ENCODE results near the gene GPR107. TPM values are rescaled to one million over a fixed set of nuclear protein-coding genes. Genes with fewer than 3 reads are reported as not detected.
A peak's percentile ranks its signal among the peaks of the same experiment; 100 is the strongest.

GPR107 gene
- total and polyA plus RNA-seq, 3 donors from 2014 or later = 41.1 to 53.4 (median 49.1) TPM

DNA sequence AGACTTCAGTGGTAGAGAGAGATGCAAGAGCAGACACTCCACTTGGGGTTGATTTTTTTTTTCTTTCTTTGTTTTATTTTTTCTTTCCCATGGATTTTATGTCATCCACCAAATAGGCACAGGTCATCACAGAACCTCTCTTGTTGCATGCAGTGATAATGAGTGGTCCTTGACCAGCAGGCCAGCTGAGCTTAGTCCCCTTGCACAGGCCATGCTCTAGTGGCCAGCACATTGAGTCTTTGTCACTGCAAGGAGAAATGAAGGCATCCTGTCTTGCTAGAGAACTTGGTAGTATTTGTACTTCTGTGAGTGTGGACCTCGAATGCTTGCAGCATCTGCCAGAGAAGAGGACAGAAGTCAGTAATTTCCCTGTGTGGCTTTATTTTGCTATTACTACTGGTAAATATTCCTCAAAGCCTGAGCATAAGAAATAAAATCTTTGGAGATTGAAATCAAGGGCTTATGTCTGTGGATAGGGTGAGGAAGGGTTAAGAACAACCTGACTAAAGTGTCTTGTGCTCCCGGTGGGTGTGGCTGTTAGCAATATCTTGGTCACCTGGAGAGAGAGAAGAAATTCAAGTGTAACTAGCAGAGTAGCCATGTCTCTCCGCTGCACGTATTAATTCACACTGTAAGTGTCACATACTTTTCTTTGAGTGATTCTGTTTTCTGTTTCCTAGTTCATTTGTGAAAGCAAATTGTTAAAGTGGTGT lies 73.2 kb downstream of the GPR107 start:
- DNase-seq = no peak
- intact Hi-C loops (cut with DNase I; ENCODE audit: low total_unique reads) = no loop called here
- no peaks in the 10 kb centered on the region for H3K36me3 ChIP-seq (ENCODE audit: low read depth, missing control alignments)
- no peaks in the 10 kb centered on the region for H3K9me3 ChIP-seq
- 80 to 88% methylated on average over 4 of the region's 4 CpGs for WGBS, 2 donors
- TF ChIP-seq POLR2A (IDR thresholded peaks at IDR 0.05) = no peak
- TF ChIP-seq, protein P1, sequence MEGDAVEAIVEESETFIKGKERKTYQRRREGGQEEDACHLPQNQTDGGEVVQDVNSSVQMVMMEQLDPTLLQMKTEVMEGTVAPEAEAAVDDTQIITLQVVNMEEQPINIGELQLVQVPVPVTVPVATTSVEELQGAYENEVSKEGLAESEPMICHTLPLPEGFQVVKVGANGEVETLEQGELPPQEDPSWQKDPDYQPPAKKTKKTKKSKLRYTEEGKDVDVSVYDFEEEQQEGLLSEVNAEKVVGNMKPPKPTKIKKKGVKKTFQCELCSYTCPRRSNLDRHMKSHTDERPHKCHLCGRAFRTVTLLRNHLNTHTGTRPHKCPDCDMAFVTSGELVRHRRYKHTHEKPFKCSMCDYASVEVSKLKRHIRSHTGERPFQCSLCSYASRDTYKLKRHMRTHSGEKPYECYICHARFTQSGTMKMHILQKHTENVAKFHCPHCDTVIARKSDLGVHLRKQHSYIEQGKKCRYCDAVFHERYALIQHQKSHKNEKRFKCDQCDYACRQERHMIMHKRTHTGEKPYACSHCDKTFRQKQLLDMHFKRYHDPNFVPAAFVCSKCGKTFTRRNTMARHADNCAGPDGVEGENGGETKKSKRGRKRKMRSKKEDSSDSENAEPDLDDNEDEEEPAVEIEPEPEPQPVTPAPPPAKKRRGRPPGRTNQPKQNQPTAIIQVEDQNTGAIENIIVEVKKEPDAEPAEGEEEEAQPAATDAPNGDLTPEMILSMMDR (IDR thresholded peaks at IDR 0.05) = no peak
- no peak overlapping the region for H3K27ac ChIP-seq
- no peaks in the 10 kb centered on the region for H3K4me1 ChIP-seq
- no peaks in the 10 kb centered on the region for H3K27me3 ChIP-seq
- H3K4me3 ChIP-seq = no peak overlapping the region

DNA sequence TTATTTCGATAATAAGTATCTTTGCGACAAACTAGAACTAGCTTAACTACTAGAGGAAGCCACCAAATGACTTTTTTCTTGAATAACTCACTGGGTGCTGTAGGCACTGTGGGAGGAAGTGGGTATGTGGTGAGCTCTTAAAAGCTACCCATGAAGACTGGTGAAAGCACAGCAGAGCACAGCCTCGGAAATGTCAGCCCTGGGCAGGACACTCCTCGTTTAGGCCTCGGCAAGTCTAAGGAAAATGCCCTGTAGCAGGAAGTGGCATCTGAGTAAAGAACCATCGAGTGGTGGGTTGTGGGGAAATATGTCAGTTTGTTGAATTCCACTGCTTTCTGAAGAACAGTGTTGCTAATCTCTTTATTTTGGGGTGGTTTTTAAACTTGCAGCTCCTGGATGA lies 74.5 kb downstream of the GPR107 start:
- no peaks in the 10 kb centered on the region for H3K9me3 ChIP-seq
- TF ChIP-seq, protein P1 (IDR thresholded peaks at IDR 0.05) = no peak
- no peak for TF ChIP-seq POLR2A (IDR thresholded peaks at IDR 0.05)
- DNase-seq = no peak
- no peaks in the 10 kb centered on the region for H3K27me3 ChIP-seq
- no peak overlapping the region for H3K4me3 ChIP-seq
- peak overlapping the region; percentile 4 to 68 for H3K27ac ChIP-seq
- H3K4me1 ChIP-seq = no peaks in the 10 kb centered on the region
- 77 to 79% methylated on average over 6 of the region's 6 CpGs for WGBS, 2 donors
- H3K36me3 ChIP-seq (ENCODE audit: low read depth, missing control alignments) = no peaks in the 10 kb centered on the region
- intact Hi-C loops (cut with DNase I; ENCODE audit: low total_unique reads) = no loop called here

DNA sequence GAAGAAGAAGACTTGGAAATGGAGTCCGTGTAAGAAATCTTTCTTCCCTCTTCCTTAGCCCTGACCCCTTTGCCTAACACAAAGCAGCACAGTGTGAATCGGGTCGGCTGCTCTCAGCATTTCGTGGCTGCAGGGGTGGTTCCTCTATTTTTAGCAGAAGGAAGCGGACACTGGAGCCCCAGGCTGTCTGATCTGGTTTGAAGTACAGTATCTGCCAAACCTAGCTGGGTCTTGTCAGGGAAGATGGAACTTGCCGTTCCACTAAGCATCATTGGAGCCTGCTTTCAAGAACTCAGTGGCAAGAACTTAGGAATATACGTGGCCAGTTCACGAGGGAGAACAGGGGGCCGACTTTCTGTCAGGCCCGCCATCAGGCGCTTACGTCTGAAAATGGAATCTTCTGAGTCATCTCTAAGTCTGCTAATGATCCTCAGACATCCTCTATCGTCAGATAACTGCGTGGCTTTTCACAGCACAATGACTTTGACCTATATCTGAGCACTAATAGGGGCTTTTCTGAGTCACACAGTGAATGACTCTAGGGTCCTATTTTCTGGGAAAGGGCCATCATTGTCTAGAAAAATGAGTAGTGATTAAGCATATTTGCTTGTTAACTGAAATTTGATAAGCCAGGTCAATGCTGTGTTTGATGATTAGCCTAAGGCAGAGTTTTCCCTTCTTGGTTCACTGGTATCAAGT lies 75.2 kb downstream of the GPR107 start:
- H3K4me1 ChIP-seq = no peaks in the 10 kb centered on the region
- no peaks in the 10 kb centered on the region for H3K27me3 ChIP-seq
- DNase-seq = peak; percentile 61
- H3K4me3 ChIP-seq = no peak overlapping the region
- H3K9me3 ChIP-seq = no peaks in the 10 kb centered on the region
- 72 to 73% methylated on average over 14 of the region's 14 CpGs for WGBS, 2 donors
- TF ChIP-seq, protein P1 (IDR thresholded peaks at IDR 0.05) = no peak
- no peak for TF ChIP-seq POLR2A (IDR thresholded peaks at IDR 0.05)
- peak overlapping the region; percentile 4 to 68 for H3K27ac ChIP-seq
- intact Hi-C loops (cut with DNase I; ENCODE audit: low total_unique reads) = no loop called here
- H3K36me3 ChIP-seq (ENCODE audit: low read depth, missing control alignments) = no peaks in the 10 kb centered on the region

DNA sequence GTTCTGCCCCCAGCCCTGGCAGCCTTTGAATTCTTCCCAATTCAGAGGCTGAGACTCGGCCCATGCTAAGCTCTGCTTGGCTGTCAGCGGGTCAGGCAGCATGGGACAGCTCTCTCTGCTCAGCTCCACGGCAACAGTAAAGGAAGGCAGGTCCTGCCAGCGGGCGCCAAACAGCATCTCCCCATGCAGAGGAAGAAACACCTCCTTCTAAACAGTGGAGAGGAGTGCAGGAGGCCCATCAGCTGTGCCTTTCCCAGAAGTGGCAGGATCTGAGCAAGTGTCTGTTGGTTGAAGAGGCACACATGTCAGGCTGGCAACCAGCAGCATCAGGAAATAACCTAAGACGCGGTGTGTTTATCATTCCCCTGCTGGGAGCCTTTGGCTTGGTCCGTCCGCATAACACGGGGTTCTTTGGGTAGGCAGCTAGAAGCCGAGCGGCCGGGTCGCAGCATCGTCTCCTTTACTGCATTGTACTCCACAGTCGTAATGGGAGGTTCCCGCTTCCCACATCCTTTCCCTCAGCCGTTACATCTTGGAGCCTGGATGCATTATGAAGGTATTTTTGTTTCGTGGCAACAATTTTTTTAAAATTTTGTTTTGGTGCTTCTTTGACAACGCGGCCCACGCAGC lies 75.8 kb downstream of the GPR107 start:
- Histone ChIP-seq H3K27me3 (no peaks in the 10 kb centered on the region), H3K36me3 (ENCODE audit: low read depth, missing control alignments) (no peaks in the 10 kb centered on the region), H3K4me3 (no peak overlapping the region), H3K27ac (peak overlapping the region in 1 of 2 donors; percentile 68), H3K4me1 (no peaks in the 10 kb centered on the region), H3K9me3 (no peaks in the 10 kb centered on the region)
- 88 to 89% methylated on average over 19 to 22 of the region's 22 CpGs for WGBS, 2 donors
- intact Hi-C loops (cut with DNase I; ENCODE audit: low total_unique reads) = no loop called here
- TF ChIP-seq, protein P1 (IDR thresholded peaks at IDR 0.05) = no peak
- no peak for TF ChIP-seq POLR2A (IDR thresholded peaks at IDR 0.05)
- DNase-seq = no peak
